ENCODE results near the gene NEDD9. TPM values are rescaled to one million over a fixed set of nuclear protein-coding genes. Genes with fewer than 3 reads are reported as not detected.

The NEDD9 gene
- total RNA-seq, 1 donor: 32.9 TPM

- DNase-seq (ENCODE audit: insufficient read length, low spot score, missing footprints): no peak
- H3K27ac ChIP-seq (ENCODE audit: low read depth, low read length): no peak overlapping the region
- H3K4me2 ChIP-seq (ENCODE audit: insufficient read depth, low read length): no peak overlapping the region
- H3K79me2 ChIP-seq (ENCODE audit: insufficient read depth, low read length): peaks cover 99% of the 10 kb centered on the region
- no peak for TF ChIP-seq CTCF (IDR thresholded peaks at IDR 0.05; ENCODE audit: extremely low read depth, low read depth, low read length)
- H3K27me3 ChIP-seq (ENCODE audit: insufficient read depth, low read length): no peaks in the 10 kb centered on the region
- H4K20me1 ChIP-seq (ENCODE audit: insufficient read depth, low read length): peaks cover 13% of the 10 kb centered on the region
- H3K36me3 ChIP-seq (ENCODE audit: insufficient read depth, low read length): peaks cover 22% of the 10 kb centered on the region
- H3K4me1 ChIP-seq (ENCODE audit: insufficient read depth, low read length): peaks cover 16% of the 10 kb centered on the region
- H2AFZ ChIP-seq (ENCODE audit: low read length): no peak overlapping the region
- H3K9me3 ChIP-seq (ENCODE audit: low read depth, low read length): no peaks in the 10 kb centered on the region
- H3K4me3 ChIP-seq (ENCODE audit: insufficient read depth, low read length): no peak overlapping the region
Observed at GRCh38 chr6:11219400-11219834, 13.1 kb downstream of the NEDD9 start.

GRCh38 chr6:11218538-11219399, 13.7 kb downstream of the NEDD9 start:
- no peak overlapping the region for H3K4me3 ChIP-seq (ENCODE audit: insufficient read depth, low read length)
- no peaks in the 10 kb centered on the region for H3K9me3 ChIP-seq (ENCODE audit: low read depth, low read length)
- peaks cover 14% of the 10 kb centered on the region for H3K4me1 ChIP-seq (ENCODE audit: insufficient read depth, low read length)
- no peak overlapping the region for H2AFZ ChIP-seq (ENCODE audit: low read length)
- peaks cover 21% of the 10 kb centered on the region for H3K36me3 ChIP-seq (ENCODE audit: insufficient read depth, low read length)
- peak overlapping the region; percentile 9 for H3K27ac ChIP-seq (ENCODE audit: low read depth, low read length)
- H3K79me2 ChIP-seq (ENCODE audit: insufficient read depth, low read length): peaks cover 98% of the 10 kb centered on the region
- peaks cover 13% of the 10 kb centered on the region for H4K20me1 ChIP-seq (ENCODE audit: insufficient read depth, low read length)
- TF ChIP-seq CTCF (IDR thresholded peaks at IDR 0.05; ENCODE audit: extremely low read depth, low read depth, low read length): no peak
- DNase-seq (ENCODE audit: insufficient read length, low spot score, missing footprints): no peak
- no peak overlapping the region for H3K4me2 ChIP-seq (ENCODE audit: insufficient read depth, low read length)
- H3K27me3 ChIP-seq (ENCODE audit: insufficient read depth, low read length): no peaks in the 10 kb centered on the region

GRCh38 chr6:11218102-11218442, 14.4 kb downstream of the NEDD9 start:
- H3K27ac ChIP-seq (ENCODE audit: low read depth, low read length): no peak overlapping the region
- no peak overlapping the region for H2AFZ ChIP-seq (ENCODE audit: low read length)
- H3K4me1 ChIP-seq (ENCODE audit: insufficient read depth, low read length): peaks cover 18% of the 10 kb centered on the region
- H3K9me3 ChIP-seq (ENCODE audit: low read depth, low read length): no peaks in the 10 kb centered on the region
- no peak for TF ChIP-seq CTCF (IDR thresholded peaks at IDR 0.05; ENCODE audit: extremely low read depth, low read depth, low read length)
- H3K27me3 ChIP-seq (ENCODE audit: insufficient read depth, low read length): no peaks in the 10 kb centered on the region
- peaks cover 24% of the 10 kb centered on the region for H3K36me3 ChIP-seq (ENCODE audit: insufficient read depth, low read length)
- peaks cover 98% of the 10 kb centered on the region for H3K79me2 ChIP-seq (ENCODE audit: insufficient read depth, low read length)
- no peak for DNase-seq (ENCODE audit: insufficient read length, low spot score, missing footprints)
- peaks cover 13% of the 10 kb centered on the region for H4K20me1 ChIP-seq (ENCODE audit: insufficient read depth, low read length)
- H3K4me2 ChIP-seq (ENCODE audit: insufficient read depth, low read length): no peak overlapping the region
- H3K4me3 ChIP-seq (ENCODE audit: insufficient read depth, low read length): no peak overlapping the region

GRCh38 chr6:11217360-11218101, 14.9 kb downstream of the NEDD9 start:
- Histone ChIP-seq H2AFZ (ENCODE audit: low read length) (no peak overlapping the region), H3K9me3 (ENCODE audit: low read depth, low read length) (no peaks in the 10 kb centered on the region), H4K20me1 (ENCODE audit: insufficient read depth, low read length) (peaks cover 9% of the 10 kb centered on the region), H3K4me1 (ENCODE audit: insufficient read depth, low read length) (peaks cover 23% of the 10 kb centered on the region), H3K27me3 (ENCODE audit: insufficient read depth, low read length) (no peaks in the 10 kb centered on the region), H3K4me3 (ENCODE audit: insufficient read depth, low read length) (no peak overlapping the region), H3K36me3 (ENCODE audit: insufficient read depth, low read length) (peaks cover 26% of the 10 kb centered on the region), H3K4me2 (ENCODE audit: insufficient read depth, low read length) (peak overlapping the region; percentile 13), H3K27ac (ENCODE audit: low read depth, low read length) (no peak overlapping the region), H3K79me2 (ENCODE audit: insufficient read depth, low read length) (peaks cover 93% of the 10 kb centered on the region)
- no peak for DNase-seq (ENCODE audit: insufficient read length, low spot score, missing footprints)
- TF ChIP-seq CTCF (IDR thresholded peaks at IDR 0.05; ENCODE audit: extremely low read depth, low read depth, low read length): no peak
